Measurements from ENCODE around the gene PLCD1.
"Not testable (repeated sequence)": the region's sequence is repeated elsewhere in the genome, so short reads cannot be mapped to it uniquely, and the experiment has no call there.

Gene PLCD1

DNA sequence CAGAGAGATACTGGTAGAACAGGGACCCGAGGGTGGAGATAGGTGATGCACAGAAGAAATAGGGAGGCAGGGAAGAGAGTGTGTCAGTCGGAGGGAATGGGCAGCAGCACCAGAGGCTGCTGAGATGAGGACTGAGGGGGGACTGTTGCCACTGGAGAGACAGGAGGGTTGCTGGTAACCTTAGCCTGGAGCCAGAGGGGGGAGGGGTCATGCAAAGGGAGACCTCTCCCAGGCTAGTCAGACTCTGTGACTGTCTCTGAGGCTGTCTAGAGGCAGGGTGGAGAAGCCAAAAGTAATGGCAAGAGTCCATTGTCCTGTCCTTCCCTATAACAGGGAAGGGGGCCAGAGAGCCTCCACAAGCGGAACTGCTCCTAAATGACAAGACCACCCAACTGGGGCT is 7.5 kb upstream of the PLCD1 start:
- no peak for DNase-seq (ENCODE audit: low read depth)

DNA sequence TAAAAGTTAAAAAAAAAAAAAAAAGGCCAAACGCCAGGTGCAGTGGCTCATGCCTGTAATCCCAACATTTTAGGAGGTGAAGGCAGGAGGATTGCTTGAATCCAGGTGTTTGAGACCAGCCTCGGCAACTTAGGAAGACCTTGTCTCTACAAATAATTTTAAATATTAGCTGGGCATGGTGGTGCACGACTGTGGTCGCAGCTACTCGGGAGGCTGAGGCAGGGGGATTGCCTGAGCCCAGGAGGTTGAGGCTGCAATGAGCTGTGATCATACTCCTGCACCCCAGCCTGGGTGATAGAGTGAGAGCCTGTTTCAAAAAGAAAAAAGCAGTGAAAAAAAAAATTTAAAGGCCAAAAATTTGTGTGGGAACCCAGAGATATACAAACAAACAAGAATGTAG is 6.8 kb upstream of the PLCD1 start:
- no peak for DNase-seq (ENCODE audit: low read depth)

DNA sequence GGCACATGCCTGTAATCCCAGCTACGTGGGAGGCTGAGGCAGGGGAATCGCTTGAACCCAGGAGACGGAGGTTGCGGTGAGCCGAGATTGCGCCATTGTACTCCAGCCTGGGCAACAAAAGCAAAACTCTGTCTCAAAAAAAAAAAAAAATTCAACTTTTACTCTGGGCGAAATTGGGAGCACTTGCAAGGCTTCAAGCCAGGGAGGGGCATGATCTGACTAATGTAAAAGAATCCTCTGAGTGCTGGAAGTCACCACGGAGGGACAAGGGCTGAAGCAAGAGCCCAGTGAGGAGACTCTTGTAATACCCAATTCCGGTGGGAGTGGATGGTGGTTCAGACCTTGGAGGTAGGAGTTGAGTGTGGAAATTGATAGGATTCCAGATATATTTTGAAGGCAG is 4.9 kb upstream of the PLCD1 start:
- DNase-seq (ENCODE audit: low read depth) = not testable (repeated sequence)

DNA sequence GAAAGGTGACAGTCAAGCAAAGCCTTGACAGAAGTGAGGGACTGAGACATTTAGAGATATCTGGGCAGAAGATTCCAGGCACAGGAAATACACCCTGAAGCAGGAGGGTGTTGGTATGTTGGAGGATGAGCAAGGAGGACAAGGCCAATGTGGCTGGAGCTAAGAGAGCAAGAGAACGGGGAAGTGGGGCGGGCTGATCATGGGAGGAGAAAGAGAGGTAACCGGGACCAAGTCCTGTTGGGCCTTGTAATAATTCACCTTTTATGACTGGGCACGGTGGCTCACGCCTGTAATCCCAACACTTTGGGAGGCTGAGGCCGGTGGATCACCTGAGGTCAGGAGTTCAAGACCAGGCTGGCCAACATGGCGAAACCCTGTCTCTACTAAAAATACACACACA is 4.1 kb upstream of the PLCD1 start:
- not testable (repeated sequence) for DNase-seq (ENCODE audit: low read depth)

DNA sequence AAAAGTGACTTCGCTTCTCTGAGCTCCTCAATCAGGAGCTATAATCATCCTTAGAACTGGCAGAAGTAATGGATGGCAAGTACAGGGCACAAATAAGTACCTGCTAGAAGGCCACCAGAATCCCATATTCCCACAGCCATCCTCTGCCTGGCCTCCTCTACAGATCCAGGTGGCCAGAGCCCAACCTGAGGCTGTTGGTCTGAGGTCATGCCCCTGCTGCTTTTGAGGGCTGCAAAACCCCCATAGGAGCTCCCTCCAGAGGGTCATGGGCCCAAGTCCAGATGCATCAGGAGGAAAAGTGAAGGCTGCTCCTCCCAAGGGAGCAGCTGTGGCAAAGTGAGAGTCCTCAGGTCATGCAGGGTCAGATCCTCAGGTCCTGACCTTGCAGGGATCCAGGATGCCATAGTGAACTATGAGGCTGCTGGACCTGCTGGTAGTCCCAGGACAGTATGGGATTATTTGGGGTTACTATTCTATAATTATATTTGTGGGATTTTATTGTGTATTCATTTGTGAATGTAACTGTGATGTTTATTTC is 3.0 kb upstream of the PLCD1 start:
- DNase-seq (ENCODE audit: low read depth) = no peak

DNA sequence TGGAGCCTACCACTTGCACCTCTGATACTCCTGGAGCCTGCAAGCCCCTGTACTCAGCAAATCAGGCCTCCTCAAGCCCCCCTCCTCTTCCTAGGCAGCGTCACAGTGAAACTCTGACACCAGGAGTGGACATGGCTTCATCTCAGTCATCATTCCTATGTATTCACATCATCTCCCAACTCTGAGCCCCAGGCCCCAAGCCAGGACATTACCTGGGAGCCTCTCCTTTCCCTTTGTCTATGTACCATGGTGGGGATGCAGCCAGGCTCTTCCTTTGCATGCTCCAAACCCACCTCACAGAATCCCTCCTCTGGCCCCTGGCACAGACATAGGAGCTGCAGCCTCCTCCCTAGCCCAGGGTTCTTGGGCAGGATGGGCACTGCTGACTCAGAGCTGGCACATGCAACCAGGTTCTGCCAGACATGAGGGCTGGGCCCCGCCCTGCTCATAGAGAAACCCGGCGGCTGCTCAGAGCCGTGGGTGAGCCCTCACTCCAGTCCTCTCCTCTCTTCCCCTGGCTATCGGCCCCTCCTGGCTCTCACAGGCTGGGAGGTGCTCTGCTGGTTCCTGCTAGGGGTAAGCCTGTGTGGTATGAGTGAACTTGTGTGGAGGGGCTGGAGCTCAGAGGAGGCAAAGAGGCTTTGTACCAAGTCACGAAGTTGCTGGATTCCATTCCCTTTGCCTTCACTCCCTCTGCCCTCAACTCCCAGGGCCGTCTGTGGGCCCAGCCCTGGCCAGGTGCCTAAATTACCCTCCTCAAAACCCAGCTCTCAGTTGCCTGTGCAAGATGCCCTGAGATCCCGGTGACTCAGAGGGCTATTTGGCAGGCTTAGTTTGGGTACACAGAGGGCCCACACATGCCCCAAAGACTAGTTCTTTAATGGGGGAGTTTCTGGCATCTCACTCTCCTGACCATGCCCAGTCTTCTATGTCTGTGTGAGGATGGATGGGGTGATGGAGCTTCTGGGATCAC is 1.9 kb upstream of the PLCD1 start:
- no peak for DNase-seq (ENCODE audit: low read depth)

DNA sequence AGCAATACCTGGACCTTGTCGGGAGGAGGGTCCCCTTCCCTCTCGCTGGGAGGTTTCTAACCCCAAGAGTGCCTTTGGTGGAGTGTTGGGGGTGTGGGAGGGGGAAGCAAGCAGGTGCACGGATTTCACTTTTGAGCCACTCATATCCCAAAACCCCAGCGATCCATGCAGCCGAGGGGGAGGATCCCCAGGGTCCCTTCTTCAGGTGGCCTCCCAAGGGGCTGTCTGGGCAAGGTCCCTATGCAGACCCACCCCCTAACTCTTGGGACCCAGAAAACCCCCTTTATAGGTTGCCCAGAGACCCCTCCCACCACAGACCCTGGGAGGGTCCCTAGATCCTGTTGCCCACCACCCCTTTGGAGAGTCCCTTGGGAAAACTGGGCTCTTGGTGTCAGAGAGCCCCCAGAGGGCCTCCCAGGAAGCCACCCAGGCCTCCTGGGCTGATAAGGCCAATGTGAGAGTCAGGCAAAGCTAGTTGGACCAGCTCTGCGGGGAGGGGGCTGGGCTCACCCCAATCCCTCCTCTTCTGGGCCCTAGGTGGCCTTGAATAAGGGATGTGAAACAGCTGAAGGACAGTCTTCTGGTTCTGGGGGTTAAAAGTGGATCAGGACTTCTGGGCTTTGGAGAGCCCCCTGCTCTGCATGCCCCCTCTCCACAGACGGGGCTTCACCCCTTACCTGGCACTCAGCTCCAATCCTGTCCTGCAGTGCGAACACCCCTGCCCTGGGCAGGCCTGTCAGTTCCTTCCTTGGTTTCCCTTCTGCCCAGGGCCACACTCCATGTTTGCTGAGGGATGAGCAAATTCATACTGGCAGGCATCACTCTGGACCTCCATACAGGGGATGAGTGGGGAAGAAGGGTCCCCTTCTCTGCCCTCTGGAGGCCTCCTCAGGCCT is 932 bp upstream of the PLCD1 start:
- no peak for DNase-seq (ENCODE audit: low read depth)

DNA sequence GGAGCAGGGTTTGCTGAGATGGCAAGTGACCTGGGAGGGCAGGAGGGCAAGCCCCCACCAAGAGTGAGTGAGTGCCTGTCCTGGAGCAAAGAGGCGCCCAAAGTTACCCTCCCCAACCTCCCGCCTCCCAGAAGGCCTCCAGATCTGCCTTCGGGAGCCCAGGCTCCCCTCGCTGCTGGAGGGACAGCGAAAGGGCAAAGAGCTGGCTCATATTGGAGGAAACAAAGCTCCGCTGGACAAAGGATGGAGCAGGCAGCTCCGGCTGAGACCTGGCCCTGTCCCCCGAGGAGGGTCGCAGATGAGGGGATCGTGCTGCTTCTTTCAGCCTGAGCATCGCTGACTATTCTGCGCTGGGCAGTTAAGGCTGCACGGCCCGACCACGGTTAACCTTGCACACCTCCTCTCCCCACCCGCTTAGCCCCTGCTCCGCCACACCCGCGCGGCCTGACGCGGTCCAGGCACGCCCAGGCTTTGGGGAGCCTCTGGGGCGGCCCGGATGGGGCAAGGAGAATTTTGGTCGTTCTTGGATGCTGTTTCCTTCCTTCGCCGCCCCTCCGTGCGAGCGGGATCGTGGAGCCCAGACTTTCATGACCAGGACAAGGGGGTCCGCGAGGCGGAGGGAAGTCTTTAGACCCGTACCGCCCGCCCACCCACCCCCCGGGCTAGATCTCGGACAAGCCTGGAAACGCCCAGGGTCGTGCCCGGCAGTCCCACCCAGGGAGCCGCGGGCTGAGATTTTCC is 651 bp downstream of the PLCD1 start:
- no peak for DNase-seq (ENCODE audit: low read depth)

DNA sequence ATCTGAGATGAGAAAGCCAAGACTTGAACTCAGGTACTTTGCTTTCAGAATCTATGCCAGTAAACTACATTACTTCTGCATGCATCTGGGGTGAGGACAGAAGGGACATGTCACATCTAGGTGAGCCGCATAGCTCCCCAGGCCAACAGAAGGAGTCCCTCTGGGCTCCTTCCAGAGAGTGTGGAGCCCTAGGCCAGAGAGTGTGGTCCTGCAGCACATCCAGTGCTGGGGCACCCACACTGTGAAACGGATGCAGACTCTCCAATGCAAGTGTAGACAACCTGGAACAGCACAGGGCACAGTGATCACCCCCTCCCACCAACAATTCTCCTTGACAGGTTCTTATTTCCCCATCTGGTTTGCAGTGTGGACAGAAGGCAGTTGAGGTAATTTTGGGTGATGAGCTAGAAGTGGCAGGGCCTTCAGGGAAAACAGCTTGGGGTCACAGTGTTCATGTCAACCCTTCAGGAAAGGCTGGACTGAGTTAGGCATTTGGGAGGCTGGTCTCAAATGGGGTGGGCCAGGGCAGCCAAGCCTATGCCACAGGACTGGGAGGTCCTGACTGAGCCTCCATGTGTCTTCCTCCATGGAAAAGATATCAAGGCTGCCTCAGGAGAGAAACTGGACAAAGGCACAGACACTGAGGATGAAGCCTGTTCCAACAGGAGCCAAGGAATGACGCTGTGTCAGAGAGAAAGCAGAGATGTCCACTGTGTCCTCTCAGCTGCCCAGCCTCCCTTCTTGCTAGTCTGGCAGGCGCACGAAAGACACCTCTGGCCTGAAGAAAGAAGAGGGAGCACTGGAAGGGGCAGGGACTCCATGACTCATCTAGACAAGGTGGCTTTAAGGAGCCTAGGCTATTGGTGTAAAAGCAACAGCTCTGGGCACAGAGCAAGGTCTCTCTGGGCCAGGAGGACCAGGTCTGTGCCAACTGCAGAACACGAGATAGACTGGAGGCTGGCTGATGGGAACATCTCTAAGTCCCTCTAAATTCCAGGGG is 1.7 kb downstream of the PLCD1 start:
- DNase-seq (ENCODE audit: low read depth) = no peak

DNA sequence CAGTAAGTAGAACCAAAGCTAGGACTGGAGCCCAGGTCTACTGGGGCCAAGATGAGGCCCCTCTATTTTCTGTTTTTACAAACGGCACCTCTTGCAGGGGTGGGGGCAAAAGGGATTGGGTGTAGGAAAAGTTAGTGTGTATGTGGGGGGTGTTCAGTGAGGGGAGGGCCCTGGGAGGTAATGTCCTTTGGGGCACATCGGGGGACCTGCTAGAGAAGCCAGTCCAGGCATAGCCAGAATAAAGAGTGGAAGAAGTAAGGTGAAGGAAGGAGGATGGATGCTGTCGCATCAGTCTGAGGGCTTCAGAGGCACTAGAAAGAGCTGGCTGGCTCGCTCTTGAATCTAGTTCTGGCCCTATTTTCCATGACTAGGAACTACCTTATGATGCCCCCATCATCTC is 2.6 kb downstream of the PLCD1 start:
- no peak for DNase-seq (ENCODE audit: low read depth)

DNA sequence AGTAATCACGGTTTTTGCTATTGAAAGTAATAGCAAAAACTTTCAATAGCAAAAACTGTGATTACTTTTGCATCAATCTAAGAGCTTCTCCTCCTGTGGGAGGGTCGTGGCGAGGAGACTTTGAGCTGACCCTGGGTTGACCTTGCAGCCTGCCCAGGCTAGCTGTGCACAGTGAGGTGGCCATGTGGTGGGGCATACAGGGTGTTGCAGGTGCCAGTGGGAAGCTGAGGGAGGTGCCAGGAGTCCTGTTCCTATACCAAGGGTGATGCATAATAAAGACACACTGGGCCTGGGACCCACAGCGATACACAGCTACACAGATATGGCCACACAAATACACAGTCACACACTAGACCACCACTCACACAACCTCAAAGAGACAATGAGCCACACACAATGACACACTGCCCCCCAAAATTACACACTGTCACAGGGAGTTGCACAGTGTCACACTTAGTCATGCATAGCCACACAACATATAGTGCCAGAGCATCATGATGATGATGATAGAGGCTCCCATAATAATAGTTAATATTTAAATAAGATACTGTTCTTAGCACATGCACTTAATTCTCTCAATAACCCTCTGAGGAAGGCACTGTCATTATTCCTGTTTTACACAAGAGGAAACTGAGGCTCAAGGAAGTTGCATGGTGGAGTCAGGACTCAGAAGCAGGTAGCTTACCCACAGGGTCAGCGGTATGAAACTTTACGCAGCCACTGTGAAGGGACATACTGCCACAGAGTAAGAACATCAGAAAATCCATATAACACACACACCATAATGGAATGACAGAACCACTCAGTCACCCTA is 6.3 kb downstream of the PLCD1 start:
- DNase-seq (ENCODE audit: low read depth) = no peak

DNA sequence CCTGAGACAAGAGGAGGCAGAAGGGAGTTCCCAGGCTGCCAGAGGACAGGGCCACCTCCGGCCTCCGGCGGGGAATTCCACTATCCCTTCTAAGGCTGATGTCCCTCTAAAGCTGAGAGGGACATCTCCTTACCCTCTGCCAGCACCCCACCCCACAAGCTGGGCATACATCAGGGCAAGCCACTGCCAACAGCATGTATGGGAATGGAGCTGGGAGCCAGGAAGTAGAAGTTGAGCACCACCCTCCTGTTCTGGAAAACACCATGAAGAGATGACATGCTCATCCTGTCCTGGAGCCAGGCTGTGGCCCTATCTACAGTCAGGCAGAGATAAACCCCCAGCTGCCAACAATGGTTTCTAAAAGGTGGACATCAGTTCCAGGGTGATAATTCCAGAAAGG is 7.1 kb downstream of the PLCD1 start:
- no peak for DNase-seq (ENCODE audit: low read depth)

DNA sequence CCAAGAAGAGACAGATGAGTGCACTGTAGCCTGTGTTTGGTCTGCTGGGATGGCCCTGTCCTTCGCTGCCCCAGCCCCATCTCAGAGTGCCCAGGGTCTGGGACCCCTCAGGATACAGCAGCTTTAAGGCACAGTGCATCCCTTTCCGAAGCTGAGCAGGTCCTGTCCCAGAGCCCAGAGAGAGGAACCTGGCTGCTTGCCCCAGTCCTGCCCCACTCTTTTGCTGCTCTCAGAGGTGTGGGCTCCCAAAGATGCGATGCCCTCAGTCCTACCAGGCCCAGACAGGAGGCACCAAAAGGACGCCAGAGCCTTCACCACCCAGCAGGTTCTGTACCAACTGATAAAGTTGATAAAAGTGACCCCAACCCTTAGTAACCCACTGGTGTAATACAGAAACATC is 8.2 kb downstream of the PLCD1 start:
- DNase-seq (ENCODE audit: low read depth) = no peak

DNA sequence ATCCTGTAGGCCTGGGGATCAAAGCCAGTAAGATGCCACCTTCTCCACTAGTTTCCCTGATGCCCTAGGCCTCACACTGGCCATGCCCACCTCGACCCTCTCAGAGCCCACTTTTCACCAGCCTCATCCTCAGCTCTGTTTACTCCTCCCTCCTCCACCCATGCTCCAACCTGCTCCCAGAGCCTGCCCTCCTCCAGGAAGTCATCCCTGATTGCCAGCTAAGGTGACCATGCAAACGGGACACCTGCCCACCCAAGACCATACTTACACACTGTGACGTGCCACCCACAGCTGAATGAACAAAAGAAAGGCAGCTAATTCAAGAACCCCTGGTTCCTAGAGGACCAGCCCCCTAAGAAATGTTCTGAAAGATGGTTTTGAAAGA is 9.1 kb downstream of the PLCD1 start:
- DNase-seq (ENCODE audit: low read depth) = no peak

DNA sequence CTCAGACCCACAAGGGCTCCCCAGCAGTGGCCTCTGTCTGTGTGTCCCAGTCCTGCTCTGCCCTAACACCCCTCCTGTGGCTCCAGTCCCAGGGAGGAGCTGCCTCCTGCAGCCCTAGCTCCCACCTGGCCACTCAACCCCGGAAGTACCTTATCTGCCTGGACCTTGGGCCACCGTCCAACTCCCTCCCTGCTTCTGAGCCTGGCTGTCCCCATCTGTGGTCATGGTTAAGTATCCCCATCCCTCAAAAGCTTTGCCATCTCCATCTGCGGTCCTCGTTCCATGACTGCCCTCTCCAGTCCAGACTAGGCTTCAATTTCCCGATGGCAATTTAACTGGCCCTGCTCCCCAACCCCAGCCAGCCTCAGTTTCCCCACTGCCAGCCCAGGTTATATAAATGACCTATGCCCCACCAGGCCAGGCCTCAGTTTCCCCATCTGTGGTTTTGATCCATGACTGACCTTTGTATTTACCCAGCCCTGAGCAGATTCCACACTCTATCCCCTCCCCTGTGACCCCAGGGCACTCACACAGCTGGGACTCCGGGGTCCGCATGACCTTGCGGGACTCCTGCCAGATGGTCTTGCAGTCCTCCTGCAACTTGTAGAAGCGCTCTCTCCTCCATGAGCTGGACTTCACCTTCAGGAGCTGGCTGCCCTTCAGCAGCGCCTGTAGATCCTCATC is 9.6 kb downstream of the PLCD1 start:
- DNase-seq (ENCODE audit: low read depth) = no peak

DNA sequence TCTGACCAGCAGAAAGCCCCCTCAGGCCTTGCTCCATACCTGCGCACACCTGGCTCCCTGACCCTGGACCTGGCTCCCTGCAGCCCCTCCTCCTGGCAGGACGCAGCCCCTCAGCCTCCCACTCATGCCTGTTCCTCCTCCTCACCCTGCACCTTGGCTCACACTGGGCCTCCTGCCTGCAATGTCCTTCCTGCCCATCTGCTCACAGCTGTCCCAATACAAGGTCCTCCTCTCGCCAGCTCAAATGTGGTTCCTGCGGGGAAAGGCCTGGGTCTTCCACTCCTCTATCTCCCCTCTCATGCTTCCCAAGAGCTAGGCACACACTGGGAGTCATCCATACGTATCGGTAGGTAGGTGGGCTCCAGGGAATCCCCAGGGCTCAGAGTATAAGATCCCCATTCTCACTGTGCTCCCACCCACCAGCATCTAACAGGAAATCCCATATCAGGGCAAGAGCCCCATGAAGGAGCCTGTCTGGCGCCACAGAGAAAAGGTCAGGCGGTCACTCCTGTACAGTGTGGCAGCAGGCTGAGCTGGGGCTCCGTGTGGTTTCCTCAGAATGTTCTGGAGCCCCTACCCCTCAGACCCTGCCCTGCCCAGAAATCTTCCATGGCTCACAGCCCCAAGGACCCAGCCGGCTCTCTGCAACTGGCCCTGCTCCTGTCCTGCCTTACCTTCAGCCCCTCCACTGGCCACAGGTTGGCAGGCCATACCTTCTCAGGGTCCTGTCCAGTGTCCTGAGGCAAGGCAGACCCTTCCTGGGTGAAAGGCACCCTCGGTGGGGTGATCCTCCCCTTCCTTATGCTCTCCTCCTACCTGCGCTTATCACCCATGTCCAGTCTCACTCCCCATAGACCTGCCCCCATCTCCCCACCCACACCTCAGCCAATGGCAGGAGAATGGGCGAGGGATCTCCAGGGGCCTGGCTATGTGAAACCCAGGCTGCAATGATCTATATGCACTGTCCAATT is 10.9 kb downstream of the PLCD1 start:
- DNase-seq (ENCODE audit: low read depth) = no peak

DNA sequence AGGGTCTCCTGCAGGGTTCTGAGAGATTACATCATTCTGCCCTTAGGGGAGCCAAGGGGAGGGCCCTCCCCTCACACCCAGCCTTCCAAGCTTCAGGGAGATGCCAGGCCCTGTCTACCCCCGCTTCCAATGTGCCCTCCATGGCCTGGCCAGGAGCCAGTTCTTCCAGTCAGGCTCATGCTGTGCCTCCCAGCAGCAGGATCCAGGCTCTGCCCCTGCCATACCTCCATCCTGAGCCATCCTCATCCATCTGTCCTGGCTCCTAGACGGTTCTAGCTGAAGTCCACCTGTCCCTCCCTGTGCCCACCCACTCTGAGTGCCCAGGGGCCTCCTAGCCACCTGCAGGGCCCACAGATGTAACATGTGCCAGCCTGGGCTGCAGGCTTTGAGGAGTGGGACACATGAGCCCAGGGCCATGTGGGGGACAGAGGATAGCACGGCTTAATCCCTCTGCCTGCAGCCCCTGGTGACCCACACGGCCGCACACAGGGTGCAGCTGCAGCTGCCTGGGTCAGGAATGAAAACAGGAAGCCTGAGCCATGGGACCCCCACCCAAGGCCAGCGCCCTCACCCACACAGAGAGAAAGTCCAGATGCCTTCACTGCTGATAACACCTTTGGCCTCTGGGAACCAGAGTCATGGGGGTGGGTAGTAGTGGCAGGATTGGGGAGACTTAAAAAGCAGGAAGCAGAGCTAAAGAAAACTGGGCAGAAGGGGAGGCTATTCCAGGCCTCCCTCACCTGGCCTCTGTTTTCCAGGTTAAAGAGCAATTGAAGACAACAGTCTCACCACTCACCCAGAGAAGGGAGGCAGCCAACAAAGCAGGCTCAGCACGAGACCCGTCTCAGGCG is 11.8 kb downstream of the PLCD1 start:
- no peak for DNase-seq (ENCODE audit: low read depth)
